NCI-H2196 treated with DMSO at 0.1 percent for 48 hours (cell line): ENCODE measurements around the gene RASD2.

Experiments used
- DNase-seq: peaks from one replicate; lab custom pipeline; 2025; ENCODE audit not compliant: unreplicated experiment; lab: John Stamatoyannopoulos, UW

RASD2 gene

GRCh38 chr22:35539487-35539886 lies 1.1 kb upstream of the RASD2 start:
- no peak for DNase-seq

- DNase-seq: no peak
These were observed 579 bp upstream of the RASD2 start for GRCh38 chr22:35539910-35540594.

GRCh38 chr22:35541254-35541748 lies 670 bp downstream of the RASD2 start:
- no peak for DNase-seq

- no peak for DNase-seq
These were observed 1.7 kb downstream of the RASD2 start for GRCh38 chr22:35542157-35542938.

- DNase-seq: no peak
These were observed 2.4 kb downstream of the RASD2 start for GRCh38 chr22:35542939-35543516.

GRCh38 chr22:35543702-35544101 lies 3.1 kb downstream of the RASD2 start:
- DNase-seq: no peak

- DNase-seq: no peak
These were observed 3.6 kb downstream of the RASD2 start for GRCh38 chr22:35544189-35544588.

- no peak for DNase-seq
These were observed 4.2 kb downstream of the RASD2 start for GRCh38 chr22:35544827-35545226.

- DNase-seq: no peak
These were observed 6.3 kb downstream of the RASD2 start for GRCh38 chr22:35546886-35547285.

- DNase-seq: no peak
These were observed 7.5 kb downstream of the RASD2 start for GRCh38 chr22:35547987-35548721.

GRCh38 chr22:35548722-35549112 lies 8.1 kb downstream of the RASD2 start:
- no peak for DNase-seq

GRCh38 chr22:35549328-35549727 lies 8.7 kb downstream of the RASD2 start:
- DNase-seq: no peak

GRCh38 chr22:35551549-35552177 lies 11.0 kb downstream of the RASD2 start:
- no peak for DNase-seq

GRCh38 chr22:35552196-35552842 lies 11.7 kb downstream of the RASD2 start:
- DNase-seq: no peak

- no peak for DNase-seq
These were observed 12.2 kb downstream of the RASD2 start for GRCh38 chr22:35552846-35553245.

GRCh38 chr22:35553341-35553740 lies 12.7 kb downstream of the RASD2 start:
- DNase-seq: no peak

- no peak for DNase-seq
These were observed 13.7 kb downstream of the RASD2 start for GRCh38 chr22:35554297-35554845.

- no peak for DNase-seq
These were observed 14.9 kb downstream of the RASD2 start for GRCh38 chr22:35555483-35555890.

- DNase-seq: no peak
These were observed 15.4 kb downstream of the RASD2 start for GRCh38 chr22:35555946-35556547.

GRCh38 chr22:35556666-35557065 lies 16.0 kb downstream of the RASD2 start:
- DNase-seq: no peak
